Hepatocyte (in vitro differentiated cells): Measurements from ENCODE around the gene ARL5A. TPM values are rescaled to one million over a fixed set of nuclear protein-coding genes. Genes with fewer than 3 reads are reported as not detected.

ENCODE experiments used
- DNase-seq: peaks from one replicate; pipeline ENCODE4 v3.0.0-alpha.2; 2016; ENCODE audit warnings: low spot score
- H2AFZ ChIP-seq: fragments of 200-600 bp; sonication (generic); 2 replicates; pipeline ENCODE4 v1.6.0; 2016; ENCODE audit warnings: antibody characterized with exemption, mild to moderate bottlenecking
- H3K27ac ChIP-seq: fragments of 200-600 bp; sonication (generic); 2 replicates; pipeline ENCODE4 v1.5.1; 2016; ENCODE audit warnings: mild to moderate bottlenecking
- H3K27me3 ChIP-seq: fragments of 200-600 bp; sonication (generic); 2 replicates; pipeline ENCODE4 v1.6.1; 2016
- H3K36me3 ChIP-seq: fragments of 200-600 bp; sonication (generic); replicated peaks from 2 replicates; pipeline ENCODE4 v1.5.1; 2016; ENCODE audit warnings: low read depth; ENCODE audit not compliant: insufficient read depth
- H3K4me1 ChIP-seq: fragments of 200-600 bp; sonication (generic); 2 replicates; pipeline ENCODE4 v1.5.1; 2016; ENCODE audit warnings: mild to moderate bottlenecking, moderate library complexity; ENCODE audit not compliant: insufficient read depth
- H3K4me2 ChIP-seq: fragments of 200-600 bp; sonication (generic); 2 replicates; pipeline ENCODE4 v1.6.0; 2016
- H3K4me3 ChIP-seq: fragments of 200-600 bp; sonication (generic); 2 replicates; pipeline ENCODE4 v1.5.1; 2016; ENCODE audit warnings: mild to moderate bottlenecking
- H3K79me2 ChIP-seq: fragments of 200-600 bp; sonication (generic); 2 replicates; pipeline ENCODE4 v1.6.0; 2017; ENCODE audit warnings: mild to moderate bottlenecking
- H3K9me2 ChIP-seq: fragments of 200-600 bp; sonication (generic); replicated peaks from 2 replicates; pipeline ENCODE4 v1.6.0; 2017; ENCODE audit warnings: mild to moderate bottlenecking; ENCODE audit not compliant: insufficient read depth
- H3K9me3 ChIP-seq: fragments of 200-600 bp; sonication (generic); 2 replicates; pipeline ENCODE4 v1.5.1; 2016; ENCODE audit warnings: low read depth, mild to moderate bottlenecking
- H4K20me1 ChIP-seq: fragments of 200-600 bp; sonication (generic); 2 replicates; pipeline ENCODE4 v1.6.0; 2016; ENCODE audit warnings: mild to moderate bottlenecking; ENCODE audit not compliant: insufficient read depth, poor library complexity, severe bottlenecking
- CTCF ChIP-seq: fragments of 200-600 bp; sonication (generic); IDR thresholded peaks from 2 replicates; pipeline ENCODE4 v1.5.1; 2016; ENCODE audit warnings: antibody characterized with exemption, mild to moderate bottlenecking; ENCODE audit not compliant: poor library complexity
- EZH2 ChIP-seq: fragments of 200-600 bp; sonication (generic); IDR thresholded peaks from 2 replicates; pipeline ENCODE4 v1.6.1; 2016; ENCODE audit warnings: antibody characterized with exemption, mild to moderate bottlenecking, borderline replicate concordance
- EZH2phosphoT487 ChIP-seq: fragments of 200-600 bp; sonication (generic); IDR thresholded peaks from one replicate; pipeline ENCODE4 v1.6.1; 2018; ENCODE audit warnings: antibody characterized with exemption, mild to moderate bottlenecking, low read depth, moderate library complexity; ENCODE audit not compliant: unreplicated experiment, severe bottlenecking
- whole genome bisulfite sequencing: methylation state at CpG from one replicate; pipeline ENCODE4 v1.1.6; 2016; ENCODE audit warnings: low lambda C conversion rate; ENCODE audit errors: missing lambda C conversion rate; 5-methylcytosine and 5-hydroxymethylcytosine counted together
- polyA plus RNA-seq: library from polyadenylated mRNA; unstranded; fragments of >200 nt; fragmentation: Nextera tagmentation; extraction: Ambion mirVana; gene quantifications from 2 replicates; pipeline ENCODE4 v1.2.1, GENCODE V29; 2016
- total RNA-seq: library from RNA; depleted of rRNA; stranded (reverse); fragments of >200 nt; gene quantifications from 2 replicates; pipeline ENCODE4 v1.2.3, GENCODE V29; 2014

Gene ARL5A
- total and polyA plus RNA-seq, 2 experiments from 2014 or later: 23.2 to 68.3 TPM

GRCh38 chr2:151843691-151844061, 15.5 kb upstream of the ARL5A start:
- Histone ChIP-seq H3K27ac (no peak overlapping the region), H3K4me3 (no peak overlapping the region), H3K4me1 (no peaks in the 10 kb centered on the region), H3K27me3 (no peaks in the 10 kb centered on the region), H3K4me2 (no peak overlapping the region), H3K9me2 (no peaks in the 10 kb centered on the region), H3K36me3 (no peaks in the 10 kb centered on the region), H3K9me3 (no peaks in the 10 kb centered on the region), H2AFZ (no peak overlapping the region), H3K79me2 (no peaks in the 10 kb centered on the region), H4K20me1 (no peaks in the 10 kb centered on the region)
- no peak for TF ChIP-seq EZH2phosphoT487
- TF ChIP-seq EZH2: no peak
- TF ChIP-seq CTCF: no peak
- 100% methylated on average over 1 of the region's 1 CpG for WGBS
- DNase-seq: no peak

GRCh38 chr2:151842830-151843690, 14.8 kb upstream of the ARL5A start:
- H3K4me3 ChIP-seq: no peak overlapping the region
- H3K27me3 ChIP-seq: no peaks in the 10 kb centered on the region
- H3K36me3 ChIP-seq: no peaks in the 10 kb centered on the region
- H3K27ac ChIP-seq: no peak overlapping the region
- WGBS: 80% methylated on average over 8 of the region's 8 CpGs
- H3K4me2 ChIP-seq: no peak overlapping the region
- H4K20me1 ChIP-seq: no peaks in the 10 kb centered on the region
- no peaks in the 10 kb centered on the region for H3K9me3 ChIP-seq
- H3K4me1 ChIP-seq: no peaks in the 10 kb centered on the region
- H2AFZ ChIP-seq: no peak overlapping the region
- no peaks in the 10 kb centered on the region for H3K9me2 ChIP-seq
- no peaks in the 10 kb centered on the region for H3K79me2 ChIP-seq
- no peak for DNase-seq
- no peak for TF ChIP-seq CTCF
- TF ChIP-seq EZH2: no peak
- TF ChIP-seq EZH2phosphoT487: no peak

- Histone ChIP-seq H3K79me2 (no peaks in the 10 kb centered on the region), H3K36me3 (no peaks in the 10 kb centered on the region), H3K27ac (no peak overlapping the region), H3K27me3 (no peaks in the 10 kb centered on the region), H3K4me3 (no peak overlapping the region), H4K20me1 (no peaks in the 10 kb centered on the region), H3K9me3 (no peaks in the 10 kb centered on the region), H2AFZ (no peak overlapping the region), H3K4me1 (no peaks in the 10 kb centered on the region), H3K4me2 (no peak overlapping the region), H3K9me2 (no peaks in the 10 kb centered on the region)
- no peak for DNase-seq
- WGBS: 89% methylated on average over 2 of the region's 2 CpGs
- TF ChIP-seq EZH2 (no peak), EZH2phosphoT487 (no peak), CTCF (no peak)
Measured at GRCh38 chr2:151841047-151841424, 12.8 kb upstream of the ARL5A start.
